CD4-positive, alpha-beta T cell treated with Interleukin-21 for 1 hour (primary cell): ENCODE data around the gene NRXN3.
"Not testable (repeated sequence)": the region's sequence is repeated elsewhere in the genome, so short reads cannot be mapped to it uniquely, and the experiment has no call there.

Experiments used
- DNase-seq: peaks from one replicate; pipeline ENCODE4 v3.0.0-alpha.2; 2020

NRXN3 gene

GRCh38 chr14:79730196-79730595 lies 1560.0 kb downstream of the NRXN3 start:
- no peak for DNase-seq

- no peak for DNase-seq
These were observed 1560.8 kb downstream of the NRXN3 start for GRCh38 chr14:79730953-79731352.

- DNase-seq: no peak
These were observed 1562.9 kb downstream of the NRXN3 start for GRCh38 chr14:79732911-79733655.

DNA sequence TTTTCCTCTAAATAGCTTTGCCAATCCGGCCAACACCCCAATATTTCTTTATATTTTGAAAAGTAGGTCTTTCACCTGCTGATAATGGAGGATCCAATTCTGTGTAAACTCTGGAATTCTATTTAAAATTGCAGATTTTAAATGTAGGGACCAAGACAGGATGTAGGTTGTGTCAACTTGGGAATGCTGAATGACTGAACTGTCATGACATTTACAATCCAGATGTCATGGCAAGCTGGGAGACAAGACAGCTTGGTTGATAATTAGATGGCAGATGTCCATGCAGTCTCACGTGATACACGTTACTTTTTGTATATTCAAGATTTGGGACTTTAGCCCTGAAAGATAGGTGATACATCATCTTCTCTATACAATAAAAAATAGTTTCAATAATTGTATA lies 1564.0 kb downstream of the NRXN3 start:
- DNase-seq: no peak

DNA sequence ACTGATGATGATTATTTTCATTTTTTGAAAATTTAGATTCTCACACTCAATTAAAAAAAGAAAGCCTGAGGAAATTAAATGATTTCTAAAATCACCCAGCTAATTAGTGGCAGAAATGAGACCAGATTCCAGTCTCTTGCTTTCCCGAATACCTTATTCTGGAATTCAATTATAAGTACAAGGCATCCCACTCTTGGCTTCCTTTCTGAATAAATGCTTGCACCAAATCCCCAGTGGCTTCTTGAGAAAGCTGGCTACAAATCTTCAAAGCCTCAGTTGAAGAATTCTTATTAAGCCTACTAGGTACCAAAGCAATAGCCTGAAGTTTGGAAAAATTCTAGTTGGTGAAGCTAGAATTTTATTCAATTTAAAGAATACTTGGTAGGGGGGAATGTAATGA lies 1564.5 kb downstream of the NRXN3 start:
- no peak for DNase-seq

- no peak for DNase-seq
These were observed 1564.9 kb downstream of the NRXN3 start for GRCh38 chr14:79735121-79735520.

GRCh38 chr14:79740066-79740601 lies 1570.0 kb downstream of the NRXN3 start:
- DNase-seq: no peak

- DNase-seq: no peak
These were observed 1572.0 kb downstream of the NRXN3 start for GRCh38 chr14:79742142-79742541.

DNA sequence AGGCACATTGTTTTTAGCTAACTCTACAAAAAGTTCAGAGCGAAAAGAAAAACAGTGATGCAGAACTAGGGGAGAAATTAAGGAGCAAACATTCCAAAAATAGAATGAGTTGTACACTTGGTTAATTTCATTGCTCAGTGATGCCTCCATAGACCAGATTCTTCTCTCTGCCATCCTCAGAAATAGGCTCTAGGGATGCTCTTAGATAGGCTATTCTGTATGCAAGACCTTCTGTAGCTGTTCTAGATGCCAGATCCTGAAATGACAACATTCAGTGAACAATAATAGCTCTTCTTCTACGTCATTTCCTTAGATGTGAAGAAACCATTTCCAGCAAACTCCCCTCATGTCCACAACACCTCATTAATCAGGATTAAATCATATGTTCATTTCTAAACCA lies 1574.9 kb downstream of the NRXN3 start:
- no peak for DNase-seq

- DNase-seq: no peak
These were observed 1578.9 kb downstream of the NRXN3 start for GRCh38 chr14:79749065-79749464.

GRCh38 chr14:79758985-79759384 lies 1588.8 kb downstream of the NRXN3 start:
- DNase-seq: no peak

DNA sequence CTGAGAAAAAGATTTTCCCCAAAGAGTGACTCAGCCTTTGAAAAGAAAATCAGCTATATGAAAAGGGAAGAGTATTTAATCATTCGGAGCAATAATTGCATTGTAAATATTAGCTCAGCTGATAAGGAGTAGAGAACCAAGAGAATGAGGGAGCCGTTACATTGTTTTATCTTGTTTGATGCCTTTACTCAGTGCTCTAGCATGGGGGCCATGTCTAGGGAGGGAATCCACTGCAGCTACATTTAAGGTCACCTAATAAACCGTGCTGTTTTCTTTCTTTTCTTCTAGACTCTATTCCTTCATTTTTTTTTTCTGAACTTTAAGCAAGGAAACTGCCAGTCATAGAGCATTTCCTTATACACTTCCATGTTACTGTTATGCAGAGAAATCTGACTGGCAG lies 1594.2 kb downstream of the NRXN3 start:
- DNase-seq: no peak

DNA sequence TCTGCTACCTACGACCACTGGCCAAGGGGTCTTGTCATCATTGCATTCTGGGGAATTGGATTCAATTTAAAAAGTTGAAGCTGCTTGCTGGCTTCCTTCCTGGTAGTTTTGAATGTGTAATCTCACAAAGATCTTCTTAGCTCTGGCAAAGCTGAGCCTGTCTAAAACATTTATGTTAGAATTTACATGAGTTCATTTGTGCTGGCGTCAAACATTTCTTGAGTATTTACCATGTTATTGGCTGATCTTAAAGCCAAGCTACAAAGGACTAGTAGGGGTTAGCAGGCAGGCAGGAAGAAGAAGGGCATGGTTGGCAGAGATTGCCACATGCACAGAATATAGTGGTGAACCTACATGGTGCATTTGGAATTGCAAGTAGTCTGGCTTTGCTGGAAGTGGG lies 1596.3 kb downstream of the NRXN3 start:
- no peak for DNase-seq

DNA sequence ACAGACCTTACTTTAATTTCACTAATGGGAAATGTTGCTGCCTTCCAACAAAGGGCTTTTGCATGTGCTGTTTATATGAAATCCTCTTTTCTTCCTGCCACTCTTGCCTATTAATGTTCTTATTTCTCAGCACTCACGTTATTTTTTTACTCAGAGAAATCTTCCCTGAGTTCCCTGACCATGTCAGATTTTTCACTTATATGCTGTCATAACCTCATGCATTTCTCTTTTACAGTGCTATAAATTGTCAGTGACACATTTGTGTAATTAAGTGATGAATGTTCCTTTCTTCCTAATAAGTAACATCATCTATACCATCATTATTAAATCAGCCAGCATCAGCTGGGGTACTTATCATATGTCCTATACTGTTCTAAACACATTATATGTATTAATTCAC lies 1597.1 kb downstream of the NRXN3 start:
- DNase-seq: no peak

- DNase-seq: not testable (repeated sequence)
These were observed 1597.5 kb downstream of the NRXN3 start for GRCh38 chr14:79767721-79768120.

GRCh38 chr14:79781882-79782281 lies 1611.7 kb downstream of the NRXN3 start:
- no peak for DNase-seq

DNA sequence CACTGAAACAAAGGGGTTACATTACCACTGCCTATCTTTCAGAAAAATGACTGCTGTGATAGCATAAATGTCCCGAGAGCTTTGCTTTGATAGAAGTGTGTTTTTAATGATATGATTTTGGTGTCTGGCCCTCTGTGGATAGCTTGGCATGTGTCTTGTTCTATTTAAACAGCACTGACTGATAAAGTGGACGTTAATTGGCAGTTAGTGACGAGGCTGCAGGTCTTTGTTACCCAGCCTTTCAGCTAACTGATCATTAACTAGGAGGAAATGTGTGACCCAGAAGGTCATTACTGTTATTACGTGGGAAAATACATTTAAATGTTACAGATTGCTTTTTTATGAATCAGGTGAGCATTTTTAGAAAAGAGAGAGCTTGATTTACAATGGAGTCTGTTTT lies 1612.9 kb downstream of the NRXN3 start:
- no peak for DNase-seq

DNA sequence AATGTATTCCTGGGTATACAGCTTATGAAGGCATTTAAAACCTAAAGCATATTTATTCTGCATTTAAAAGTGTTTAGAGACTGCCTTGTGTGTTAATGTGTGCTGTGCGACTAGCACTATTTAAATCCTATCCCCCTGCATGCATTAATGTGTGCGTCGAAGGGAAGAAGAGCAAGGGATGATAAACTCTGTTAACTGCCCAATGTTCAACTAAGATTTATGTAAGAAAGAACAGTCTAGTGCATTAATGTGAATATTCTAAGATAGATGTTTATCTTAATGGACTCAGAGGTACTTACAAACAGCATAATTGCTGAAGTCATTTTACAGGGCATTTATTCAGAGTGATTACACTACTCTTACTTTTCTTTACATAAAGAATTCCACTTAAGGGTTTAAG lies 1616.3 kb downstream of the NRXN3 start:
- no peak for DNase-seq

GRCh38 chr14:79788346-79788745 lies 1618.2 kb downstream of the NRXN3 start:
- no peak for DNase-seq

DNA sequence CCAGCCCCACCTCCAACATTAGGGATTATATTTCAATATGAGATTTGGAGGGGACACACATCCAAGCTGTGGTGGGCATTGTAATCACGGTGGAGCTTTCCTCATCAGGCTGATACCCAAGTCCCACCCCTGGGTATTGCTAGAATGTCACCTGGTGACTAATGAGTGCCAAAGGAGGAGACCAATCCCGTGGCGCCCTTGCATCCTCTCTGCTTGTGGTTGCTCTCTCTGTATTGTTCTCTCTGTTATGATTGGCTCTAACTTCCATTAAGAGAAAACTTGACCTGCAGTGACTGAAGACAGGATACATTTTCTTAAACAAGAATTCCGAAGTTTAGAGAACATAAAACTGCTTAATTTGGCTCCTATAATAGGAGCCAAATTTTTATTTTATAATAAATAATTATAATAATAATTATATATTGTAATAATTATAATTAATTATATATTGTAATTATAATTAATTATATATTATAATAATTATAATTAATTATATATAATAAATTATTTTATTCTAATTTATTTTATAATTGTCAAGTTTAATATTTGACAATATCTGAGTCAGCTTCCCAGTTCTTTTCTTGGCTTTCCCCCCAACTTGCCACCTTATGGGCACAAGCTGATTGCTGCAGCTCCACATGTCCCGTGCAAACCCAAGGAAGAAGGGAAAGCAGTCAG lies 1621.0 kb downstream of the NRXN3 start:
- no peak for DNase-seq

GRCh38 chr14:79802093-79802492 lies 1631.9 kb downstream of the NRXN3 start:
- DNase-seq: no peak

DNA sequence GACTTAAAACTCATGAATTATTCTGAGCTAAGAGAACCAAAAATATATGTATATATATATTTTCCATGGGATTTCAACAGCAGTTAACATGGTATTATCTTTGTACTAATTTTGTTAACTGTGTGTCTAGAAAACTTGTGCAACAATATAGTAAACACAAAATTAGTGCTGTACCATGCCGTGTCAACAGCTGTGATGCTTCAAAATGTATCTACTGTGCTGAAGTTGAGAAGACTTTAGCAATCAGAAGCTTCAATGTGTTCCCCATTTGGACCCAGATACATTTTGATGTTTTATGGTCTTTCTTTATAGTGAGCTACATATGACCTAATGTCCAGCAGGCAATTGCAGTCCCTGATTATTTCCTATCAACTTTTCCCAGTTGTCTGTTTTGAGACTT lies 1635.5 kb downstream of the NRXN3 start:
- no peak for DNase-seq

GRCh38 chr14:79809849-79810612 lies 1639.9 kb downstream of the NRXN3 start:
- no peak for DNase-seq
